ENCODE data around the gene ZC2HC1B.
A peak's percentile ranks its signal among the peaks of the same experiment; 100 is the strongest.

Gene ZC2HC1B

GRCh38 chr6:143864234-143864633 is at the start of gene ZC2HC1B:
Gene ZC2HC1B, plus strand, starts transcription at chr6:143864474. Its CDS starts 66 bp downstream, at chr6:143864540.
- DNase-seq = no peak
- Mint-ChIP-seq H3K27ac (no peak within 1 kb of the TSS), H3K9me3 (no peaks in the 10 kb centered on the region), H3K4me1 (no peaks in the 10 kb centered on the region), H3K27me3 (no peaks in the 10 kb centered on the region), H3K4me3 (no peak within 1 kb of the TSS), H3K36me3 (ENCODE audit: low read depth) (peaks cover 49% of the 10 kb centered on the region)
- no peak for ATAC-seq

GRCh38 chr6:143817621-143818020 is 46.7 kb upstream of the ZC2HC1B start:
- Mint-ChIP-seq H3K4me3 (no peak overlapping the region), H3K4me1 (peaks cover 3% of the 10 kb centered on the region), H3K27me3 (no peaks in the 10 kb centered on the region), H3K36me3 (ENCODE audit: low read depth) (peaks cover 2% of the 10 kb centered on the region), H3K9me3 (no peaks in the 10 kb centered on the region), H3K27ac (no peak overlapping the region)
- ATAC-seq (no peak), DNase-seq (no peak)

GRCh38 chr6:143821359-143821758 is 42.9 kb upstream of the ZC2HC1B start:
- no peaks in the 10 kb centered on the region for H3K9me3 Mint-ChIP-seq
- H3K4me3 Mint-ChIP-seq = no peak overlapping the region
- DNase-seq (no peak), ATAC-seq (no peak)
- H3K36me3 Mint-ChIP-seq (ENCODE audit: low read depth) = no peaks in the 10 kb centered on the region
- H3K27me3 Mint-ChIP-seq = no peaks in the 10 kb centered on the region
- no peak overlapping the region for H3K27ac Mint-ChIP-seq
- no peaks in the 10 kb centered on the region for H3K4me1 Mint-ChIP-seq

- no peaks in the 10 kb centered on the region for H3K36me3 Mint-ChIP-seq (ENCODE audit: low read depth)
- H3K27ac Mint-ChIP-seq = no peak overlapping the region
- DNase-seq (no peak), ATAC-seq (no peak)
- no peaks in the 10 kb centered on the region for H3K9me3 Mint-ChIP-seq
- no peaks in the 10 kb centered on the region for H3K27me3 Mint-ChIP-seq
- H3K4me1 Mint-ChIP-seq = no peaks in the 10 kb centered on the region
- no peak overlapping the region for H3K4me3 Mint-ChIP-seq
These were observed 41.7 kb upstream of the ZC2HC1B start for GRCh38 chr6:143822584-143823024.

- Mint-ChIP-seq H3K4me1 (no peaks in the 10 kb centered on the region), H3K36me3 (ENCODE audit: low read depth) (no peaks in the 10 kb centered on the region), H3K4me3 (no peak overlapping the region), H3K27ac (no peak overlapping the region), H3K27me3 (no peaks in the 10 kb centered on the region), H3K9me3 (no peaks in the 10 kb centered on the region)
- DNase-seq (no peak), ATAC-seq (no peak)
These were observed 40.7 kb upstream of the ZC2HC1B start for GRCh38 chr6:143823548-143823947.

GRCh38 chr6:143828572-143828971 is 35.7 kb upstream of the ZC2HC1B start:
- Mint-ChIP-seq H3K36me3 (ENCODE audit: low read depth) (no peaks in the 10 kb centered on the region), H3K9me3 (no peaks in the 10 kb centered on the region), H3K27ac (no peak overlapping the region), H3K27me3 (no peaks in the 10 kb centered on the region), H3K4me3 (no peak overlapping the region), H3K4me1 (no peaks in the 10 kb centered on the region)
- DNase-seq (no peak), ATAC-seq (no peak)

GRCh38 chr6:143836150-143836549 is 28.1 kb upstream of the ZC2HC1B start:
- Mint-ChIP-seq H3K4me3 (no peak overlapping the region), H3K9me3 (no peaks in the 10 kb centered on the region), H3K27ac (no peak overlapping the region), H3K27me3 (no peaks in the 10 kb centered on the region), H3K4me1 (no peaks in the 10 kb centered on the region), H3K36me3 (ENCODE audit: low read depth) (no peaks in the 10 kb centered on the region)
- DNase-seq (no peak), ATAC-seq (no peak)

- peaks cover 7% of the 10 kb centered on the region for H3K4me1 Mint-ChIP-seq
- no peaks in the 10 kb centered on the region for H3K27me3 Mint-ChIP-seq
- DNase-seq = no peak
- H3K9me3 Mint-ChIP-seq = no peaks in the 10 kb centered on the region
- no peaks in the 10 kb centered on the region for H3K36me3 Mint-ChIP-seq (ENCODE audit: low read depth)
- H3K4me3 Mint-ChIP-seq = no peak overlapping the region
- no peak for ATAC-seq
- H3K27ac Mint-ChIP-seq = no peak overlapping the region
These were observed 25.9 kb upstream of the ZC2HC1B start for GRCh38 chr6:143838395-143838794.

- H3K9me3 Mint-ChIP-seq = no peaks in the 10 kb centered on the region
- DNase-seq (no peak), ATAC-seq (no peak)
- peaks cover 7% of the 10 kb centered on the region for H3K36me3 Mint-ChIP-seq (ENCODE audit: low read depth)
- H3K27ac Mint-ChIP-seq = no peak overlapping the region
- no peaks in the 10 kb centered on the region for H3K27me3 Mint-ChIP-seq
- no peak overlapping the region for H3K4me3 Mint-ChIP-seq
- H3K4me1 Mint-ChIP-seq = peaks cover 13% of the 10 kb centered on the region
These were observed 25.1 kb upstream of the ZC2HC1B start for GRCh38 chr6:143839196-143839595.

- no peak for ATAC-seq
- Mint-ChIP-seq H3K4me1 (peaks cover 28% of the 10 kb centered on the region), H3K27me3 (no peaks in the 10 kb centered on the region), H3K36me3 (ENCODE audit: low read depth) (peaks cover 20% of the 10 kb centered on the region), H3K4me3 (no peak overlapping the region), H3K9me3 (no peaks in the 10 kb centered on the region), H3K27ac (peak overlapping the region; percentile 56)
- no peak for DNase-seq
These were observed 23.5 kb upstream of the ZC2HC1B start for GRCh38 chr6:143840595-143841265.

- Mint-ChIP-seq H3K27me3 (no peaks in the 10 kb centered on the region), H3K4me3 (peak overlapping the region; percentile 96)
- DNase-seq = no peak
These were observed 21.8 kb upstream of the ZC2HC1B start for GRCh38 chr6:143842461-143842901.

GRCh38 chr6:143842902-143843676 is 21.2 kb upstream of the ZC2HC1B start, which contains the start of gene LTV1:
Gene LTV1, plus strand, starts transcription at chr6:143843338. Its CDS starts 140 bp downstream, at chr6:143843478.
- DNase-seq (peak; percentile 95), ATAC-seq (peak; percentile 95)
- Mint-ChIP-seq H3K4me3 (peak within 1 kb of the TSS; percentile 96), H3K27me3 (no peaks in the 10 kb centered on the region), H3K4me1 (peaks cover 39% of the 10 kb centered on the region), H3K27ac (peak within 1 kb of the TSS; percentile 97), H3K9me3 (no peaks in the 10 kb centered on the region), H3K36me3 (ENCODE audit: low read depth) (peaks cover 39% of the 10 kb centered on the region)

More at GRCh38 chr6:143842461-143842901, 21.8 kb upstream of the ZC2HC1B start:
- Mint-ChIP-seq H3K4me1 (peaks cover 34% of the 10 kb centered on the region), H3K36me3 (ENCODE audit: low read depth) (peaks cover 35% of the 10 kb centered on the region), H3K27ac (peak overlapping the region; percentile 97), H3K9me3 (no peaks in the 10 kb centered on the region)
- peak; percentile 78 for ATAC-seq

GRCh38 chr6:143843677-143843999 is 20.6 kb upstream of the ZC2HC1B start:
- peak overlapping the region; percentile 96 for H3K4me3 Mint-ChIP-seq
- H3K36me3 Mint-ChIP-seq (ENCODE audit: low read depth) = peaks cover 44% of the 10 kb centered on the region
- H3K27ac Mint-ChIP-seq = peak overlapping the region; percentile 97
- no peaks in the 10 kb centered on the region for H3K9me3 Mint-ChIP-seq
- DNase-seq (no peak), ATAC-seq (no peak)
- H3K27me3 Mint-ChIP-seq = no peaks in the 10 kb centered on the region
- H3K4me1 Mint-ChIP-seq = peaks cover 43% of the 10 kb centered on the region

- H3K4me1 Mint-ChIP-seq = peaks cover 46% of the 10 kb centered on the region
- peaks cover 47% of the 10 kb centered on the region for H3K36me3 Mint-ChIP-seq (ENCODE audit: low read depth)
- peak overlapping the region; percentile 96 for H3K4me3 Mint-ChIP-seq
- peak overlapping the region; percentile 97 for H3K27ac Mint-ChIP-seq
- H3K9me3 Mint-ChIP-seq = no peaks in the 10 kb centered on the region
- no peaks in the 10 kb centered on the region for H3K27me3 Mint-ChIP-seq
- ATAC-seq (no peak), DNase-seq (no peak)
These were observed 20.3 kb upstream of the ZC2HC1B start for GRCh38 chr6:143844006-143844405.

- Mint-ChIP-seq H3K4me3 (peak overlapping the region; percentile 96), H3K9me3 (no peaks in the 10 kb centered on the region), H3K27me3 (no peaks in the 10 kb centered on the region), H3K4me1 (peaks cover 51% of the 10 kb centered on the region), H3K36me3 (ENCODE audit: low read depth) (peaks cover 58% of the 10 kb centered on the region), H3K27ac (no peak overlapping the region)
- ATAC-seq (no peak), DNase-seq (no peak)
These were observed 19.2 kb upstream of the ZC2HC1B start for GRCh38 chr6:143845033-143845432.
